Heart left ventricle (tissue), 16 donors: Measurements from ENCODE around the gene TRIM71. TPM values are rescaled to one million over a fixed set of nuclear protein-coding genes. Genes with fewer than 3 reads are reported as not detected.

ENCODE experiments used
- ATAC-seq, 4 donors: fragments of 200-7000 bp; cut with Tn5 transposase; one replicate each; pipeline ENCODE4 v1.9.1; 2020 to 2022; ENCODE audit warnings: moderate library complexity in 4 of 4, mild to moderate bottlenecking in 3 of 4, moderate number of reproducible peaks in 1 of 4
- DNase-seq, 5 donors: peaks; one replicate each; pipeline ENCODE4 v3.0.0-alpha.2; 2020
- H3K27ac ChIP-seq, 12 donors: fragments of 200-600 bp; sonication (generic) in 4 of 12; one replicate each; pipeline versions ENCODE4 v1.5.0 to v1.8.0; 2016 to 2022; ENCODE audit warnings: mild to moderate bottlenecking in 2 of 12
- H3K27me3 ChIP-seq, 9 donors: fragments of 200-600 bp; sonication (generic) in 2 of 9; one replicate each; pipeline versions ENCODE4 v1.5.1 to v1.8.0; 2016 to 2022; ENCODE audit warnings: mild to moderate bottlenecking in 3 of 9
- H3K36me3 ChIP-seq, 9 donors: fragments of 200-600 bp; sonication (generic) in 2 of 9; one replicate each; pipeline versions ENCODE4 v1.5.0 to v1.8.0; 2018 to 2022; ENCODE audit warnings: mild to moderate bottlenecking in 2 of 9
- H3K4me1 ChIP-seq, 12 donors: fragments of 200-600 bp; sonication (generic) in 4 of 12; one replicate each; pipeline versions ENCODE4 v1.5.0 to v1.8.0; 2016 to 2022; ENCODE audit warnings: mild to moderate bottlenecking in 3 of 12
- H3K4me3 ChIP-seq, 12 donors: fragments of 200-600 bp; sonication (generic) in 4 of 12; one replicate each; pipeline versions ENCODE4 v1.5.0 to v1.8.0; 2017 to 2022; ENCODE audit warnings: mild to moderate bottlenecking in 9 of 12, moderate library complexity in 4 of 12
- H3K9me3 ChIP-seq, 12 donors: fragments of 200-600 bp; sonication (generic) in 4 of 12; one replicate each; pipeline versions ENCODE4 v1.5.0 to v1.8.0; 2016 to 2022; ENCODE audit warnings: mild to moderate bottlenecking in 1 of 12
- CTCF ChIP-seq, 12 donors: fragments of 200-600 bp; sonication (generic) in 4 of 12; IDR thresholded peaks; one replicate each; pipeline versions ENCODE4 v1.5.0 to v1.8.0; 2018 to 2022; ENCODE audit warnings: antibody characterized with exemption in 12 of 12, mild to moderate bottlenecking in 5 of 12
- POLR2A ChIP-seq, 2 donors: fragments of 450-650 bp; IDR thresholded peaks; one replicate each; pipeline ENCODE4 v1.6.1; 2017; ENCODE audit warnings: antibody characterized with exemption in 2 of 2, mild to moderate bottlenecking in 2 of 2, moderate library complexity in 2 of 2
- whole genome bisulfite sequencing, 4 donors: extraction: QIAGEN DNeasy Blood & Tissue Kit in 2 of 4; methylation state at CpG; one replicate each; pipeline versions ENCODE4 v1.1.5 to v1.1.7; 2013 to 2018; 5-methylcytosine and 5-hydroxymethylcytosine counted together
- intact Hi-C, 10 donors: fragments of 100-400 bp; cut with DNase I; formaldehyde crosslinking; loops; one replicate each; pipeline versions ENCODE4 v1.11.1 to v1.14.2; 2022
- polyA plus RNA-seq, 2 donors: library from polyadenylated mRNA; stranded (reverse); fragments of 200-250 nt; gene quantifications; one replicate each; pipeline ENCODE4 v1.2.3, GENCODE V29; 2013
- total RNA-seq, 9 donors: library from RNA; depleted of rRNA in 2 of 9; stranded (reverse); fragments of >200 nt in 2 of 9; fragmentation: NEBNext Ultra II Directional in 3 of 9; extraction: Animal tissue kit (Norgen Biotek cat#: 25700) in 3 of 9; gene quantifications; one replicate each; pipeline versions ENCODE4 v1.1.0 to v1.2.4, GENCODE V29; 2016 to 2023
- donor health status: ischemic (EF 13 %, LVEDD 7.1; RV severe dilation, severe dysfunction).
- donor health status: healthy with polysubstance abuse.
- donor health status: DM: no; HTN: yes; CAD: no.
- donor health status: DM: no; HTN: no; CAD: no.
- donor health status: ischemic (EF 25% LVEDD 6.9; RV normal size, moderate dysfunction).
- donor health status: ischemic (EF 25% LVEDD 5.7; RV mildly dilated, moderate dysfunction).
- donor health status: healthy.
- donor health status: DM: yes; HTN: yes; CAD: no.
- donor health status: ischemic (EF 35%, LVEDD 5.7; RV mildly dilated, moderate dysfunction).
- donor health status: nonischemic (EF 11% LVEDD 7.7; RV severe dilation, severe dysfunction).
- donor health status: DM: yes; HTN: yes; CAD: no.
- donor health status: PGD.
- donor health status: ischemic (EF 29% LVEDD 5.4; RV normal size, mild dysfunction).
- donor health status: nonischemic (EF 23%, LVEDD 6.1; RV moderate dilation, normal function).

Gene TRIM71
- total and polyA plus RNA-seq, 11 donors: 0.05 TPM; not detected in 9

- Histone ChIP-seq H3K9me3 (no peaks in the 10 kb centered on the region), H3K36me3 (no peaks in the 10 kb centered on the region), H3K27ac (no peak overlapping the region), H3K4me3 (no peak overlapping the region), H3K27me3 (peaks cover 0 to 34% (median 7%) of the 10 kb centered on the region in 9 donors), H3K4me1 (no peaks in the 10 kb centered on the region)
- intact Hi-C loops: no loop called here
- ATAC-seq (no peak), DNase-seq (no peak)
- no peak for TF ChIP-seq POLR2A (IDR thresholded peaks at IDR 0.05)
- TF ChIP-seq CTCF (IDR thresholded peaks at IDR 0.05): no peak
- WGBS, 4 donors: 94 to 96% (median 94%) methylated on average over 2 of the region's 2 CpGs
These were observed 77.9 kb downstream of the TRIM71 start for GRCh38 chr3:32895701-32896100.

- Histone ChIP-seq H3K4me1 (no peaks in the 10 kb centered on the region), H3K9me3 (no peaks in the 10 kb centered on the region), H3K27ac (no peak overlapping the region), H3K36me3 (no peaks in the 10 kb centered on the region), H3K27me3 (peaks cover 0 to 34% (median 7%) of the 10 kb centered on the region in 9 donors), H3K4me3 (no peak overlapping the region)
- no peak for TF ChIP-seq POLR2A (IDR thresholded peaks at IDR 0.05)
- TF ChIP-seq CTCF (IDR thresholded peaks at IDR 0.05): no peak
- ATAC-seq (no peak), DNase-seq (no peak)
- 88 to 90% (median 88%) methylated on average over 4 of the region's 4 CpGs for WGBS, 4 donors
- intact Hi-C loops: no loop called here
These were observed 78.3 kb downstream of the TRIM71 start for GRCh38 chr3:32896143-32896542.

DNA sequence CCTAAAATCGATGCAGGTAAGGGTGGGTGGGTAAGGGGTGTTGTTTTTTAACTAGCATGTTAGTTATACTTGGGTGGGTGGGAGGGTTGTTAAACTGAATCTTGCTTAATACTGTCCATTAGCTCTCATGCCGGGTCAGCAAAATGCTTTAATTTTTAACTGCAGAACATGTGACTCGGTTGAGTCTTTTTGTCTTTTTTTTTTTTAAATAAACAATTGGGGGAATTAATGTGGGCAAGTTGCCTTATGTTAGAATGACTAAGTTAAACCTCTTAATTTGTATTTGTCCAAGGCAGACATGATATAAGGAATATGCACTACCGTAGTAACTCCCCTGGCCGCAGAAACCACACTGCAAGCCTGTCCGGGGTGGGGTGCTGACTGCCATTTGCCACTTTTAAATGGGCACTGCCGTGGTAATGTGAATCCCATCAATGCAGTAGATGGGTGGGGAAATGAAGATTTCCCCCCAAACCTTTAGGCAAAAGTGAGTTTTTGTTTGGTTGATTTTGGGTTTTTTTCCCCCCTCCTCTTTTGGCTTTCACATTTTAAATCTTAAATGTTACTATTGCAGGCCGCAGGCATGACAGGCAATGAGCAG is 79.3 kb downstream of the TRIM71 start:
- intact Hi-C loops: no loop called here
- H3K27me3 ChIP-seq: peaks cover 0 to 38% (median 7%) of the 10 kb centered on the region in 9 donors
- ATAC-seq (no peak), DNase-seq (no peak)
- TF ChIP-seq CTCF (IDR thresholded peaks at IDR 0.05): no peak
- no peak for TF ChIP-seq POLR2A (IDR thresholded peaks at IDR 0.05)
- H3K4me3 ChIP-seq: no peak overlapping the region
- no peak overlapping the region for H3K27ac ChIP-seq
- no peaks in the 10 kb centered on the region for H3K36me3 ChIP-seq
- H3K4me1 ChIP-seq: no peaks in the 10 kb centered on the region
- H3K9me3 ChIP-seq: no peaks in the 10 kb centered on the region
- WGBS, 4 donors: 90 to 96% (median 93%) methylated on average over 8 of the region's 8 CpGs

DNA sequence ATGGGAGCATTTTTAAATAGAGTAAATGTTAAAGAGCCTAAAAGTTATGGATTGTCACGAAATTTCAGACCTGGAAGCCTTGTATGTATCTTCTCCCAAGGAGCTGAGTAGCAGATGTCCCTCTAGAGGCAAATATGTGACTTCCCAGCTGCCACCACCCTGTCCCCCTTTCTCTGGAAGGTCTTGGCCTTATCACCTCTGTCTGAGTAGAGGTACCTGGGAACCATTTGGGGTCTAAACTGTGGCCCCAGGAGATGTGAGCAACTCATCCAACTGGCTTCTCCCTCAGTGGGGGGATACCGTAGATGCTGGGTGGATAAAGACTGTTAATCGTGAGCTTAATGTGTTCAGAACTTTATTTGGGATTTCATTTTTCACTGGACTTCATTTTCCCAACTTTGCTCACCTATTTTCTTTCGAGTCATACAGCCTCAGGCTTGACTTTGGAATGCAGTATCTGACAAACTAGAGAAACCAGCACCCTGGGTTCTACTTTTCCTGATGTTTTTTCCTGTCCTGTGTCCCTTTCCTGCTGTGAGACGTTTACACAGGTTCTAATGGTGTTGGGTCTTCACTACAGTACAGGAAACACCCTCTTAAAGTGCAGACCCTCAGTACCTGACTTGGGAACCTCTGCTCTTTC is 80.3 kb downstream of the TRIM71 start:
- intact Hi-C loops: no loop called here
- Histone ChIP-seq H3K36me3 (no peaks in the 10 kb centered on the region), H3K4me3 (no peak overlapping the region), H3K27me3 (peaks cover 0 to 38% (median 7%) of the 10 kb centered on the region in 9 donors), H3K9me3 (no peaks in the 10 kb centered on the region), H3K27ac (no peak overlapping the region), H3K4me1 (no peaks in the 10 kb centered on the region)
- DNase-seq (no peak), ATAC-seq (no peak)
- TF ChIP-seq POLR2A (IDR thresholded peaks at IDR 0.05): no peak
- TF ChIP-seq CTCF (IDR thresholded peaks at IDR 0.05): no peak
- WGBS, 4 donors: 77 to 83% (median 81%) methylated on average over 5 of the region's 5 CpGs
